ENCODE data around the gene MYO16.

MYO16 gene

GRCh38 chr13:109159650-109160309 lies 530.4 kb downstream of the MYO16 start:
- no peak for DNase-seq

GRCh38 chr13:109160357-109160756 lies 530.9 kb downstream of the MYO16 start:
- no peak for DNase-seq

- no peak for DNase-seq
Observed at GRCh38 chr13:109160887-109161669, 531.7 kb downstream of the MYO16 start.

- DNase-seq = no peak
Observed at GRCh38 chr13:109162248-109163036, 533.0 kb downstream of the MYO16 start.

GRCh38 chr13:109163037-109163379 lies 533.6 kb downstream of the MYO16 start:
- DNase-seq = no peak

- DNase-seq = no peak
Observed at GRCh38 chr13:109165417-109165904, 536.0 kb downstream of the MYO16 start.

- DNase-seq = no peak
Observed at GRCh38 chr13:109166804-109167203, 537.4 kb downstream of the MYO16 start.

GRCh38 chr13:109172136-109172535 lies 542.7 kb downstream of the MYO16 start:
- no peak for DNase-seq

- no peak for DNase-seq
Observed at GRCh38 chr13:109175666-109176065, 546.3 kb downstream of the MYO16 start.

GRCh38 chr13:109180905-109181425 lies 551.6 kb downstream of the MYO16 start:
- DNase-seq = no peak

GRCh38 chr13:109182777-109183465 lies 553.5 kb downstream of the MYO16 start:
- DNase-seq = no peak

GRCh38 chr13:109191413-109191812 lies 562.0 kb downstream of the MYO16 start:
- no peak for DNase-seq

GRCh38 chr13:109192306-109192705 lies 562.9 kb downstream of the MYO16 start:
- no peak for DNase-seq

- no peak for DNase-seq
Observed at GRCh38 chr13:109196948-109197347, 567.5 kb downstream of the MYO16 start.

GRCh38 chr13:109198585-109198984 lies 569.2 kb downstream of the MYO16 start:
- DNase-seq = no peak

GRCh38 chr13:109199280-109199679 lies 569.9 kb downstream of the MYO16 start:
- DNase-seq = no peak

GRCh38 chr13:109200556-109200955 lies 571.1 kb downstream of the MYO16 start:
- no peak for DNase-seq

GRCh38 chr13:109203587-109203986 lies 574.2 kb downstream of the MYO16 start:
- DNase-seq = no peak

- no peak for DNase-seq
Observed at GRCh38 chr13:109204252-109204651, 574.8 kb downstream of the MYO16 start.

- no peak for DNase-seq
Observed at GRCh38 chr13:109204657-109205056, 575.2 kb downstream of the MYO16 start.

GRCh38 chr13:109205315-109205714 lies 575.9 kb downstream of the MYO16 start:
- DNase-seq = no peak

GRCh38 chr13:109206616-109207015 lies 577.2 kb downstream of the MYO16 start:
- DNase-seq = no peak

GRCh38 chr13:109207622-109208021 lies 578.2 kb downstream of the MYO16 start:
- DNase-seq = no peak
